Bronchial epithelial cell (primary cell): ENCODE measurements around the gene E4F1. TPM values are rescaled to one million over a fixed set of nuclear protein-coding genes. Genes with fewer than 3 reads are reported as not detected.

ENCODE experiments used
- DNase-seq: peaks from one replicate; pipeline ENCODE4 v3.0.0-alpha.2; 2010; ENCODE audit warnings: low read depth
- FAIRE-seq: peaks from 2 replicates; lab custom pipeline; 2011; peaks lifted over from hg19 to GRCh38; lab: Jason Lieb, UNC
- H3K27me3 ChIP-seq: 2 replicates; pipeline ENCODE4 v1.5.1; 2011; ENCODE audit warnings: low read length; ENCODE audit not compliant: control insufficient read depth, insufficient read depth
- H3K36me3 ChIP-seq: 2 replicates; pipeline ENCODE4 v1.5.1; 2011; ENCODE audit warnings: low read length; ENCODE audit not compliant: control insufficient read depth, insufficient read depth
- H3K4me3 ChIP-seq: 2 replicates; pipeline ENCODE4 v1.5.1; 2011; ENCODE audit warnings: mild to moderate bottlenecking, low read depth, low read length, control low read depth
- total RNA-seq: library from RNA; depleted of rRNA; stranded (reverse); fragments of >200 nt; gene quantifications from 2 replicates; pipeline ENCODE4 v1.2.1, GENCODE V29; 2014
- TF ChIP-seq, protein P1 (sequence below): IDR thresholded peaks from 2 replicates; pipeline ENCODE4 v1.5.1; 2011; ENCODE audit warnings: mild to moderate bottlenecking, moderate library complexity, low read length, control low read depth, inconsistent platforms; ENCODE audit not compliant: insufficient read depth, severe bottlenecking

The E4F1 gene
- total RNA-seq, 1 donor from 2014 or later = 26.6 TPM

DNA sequence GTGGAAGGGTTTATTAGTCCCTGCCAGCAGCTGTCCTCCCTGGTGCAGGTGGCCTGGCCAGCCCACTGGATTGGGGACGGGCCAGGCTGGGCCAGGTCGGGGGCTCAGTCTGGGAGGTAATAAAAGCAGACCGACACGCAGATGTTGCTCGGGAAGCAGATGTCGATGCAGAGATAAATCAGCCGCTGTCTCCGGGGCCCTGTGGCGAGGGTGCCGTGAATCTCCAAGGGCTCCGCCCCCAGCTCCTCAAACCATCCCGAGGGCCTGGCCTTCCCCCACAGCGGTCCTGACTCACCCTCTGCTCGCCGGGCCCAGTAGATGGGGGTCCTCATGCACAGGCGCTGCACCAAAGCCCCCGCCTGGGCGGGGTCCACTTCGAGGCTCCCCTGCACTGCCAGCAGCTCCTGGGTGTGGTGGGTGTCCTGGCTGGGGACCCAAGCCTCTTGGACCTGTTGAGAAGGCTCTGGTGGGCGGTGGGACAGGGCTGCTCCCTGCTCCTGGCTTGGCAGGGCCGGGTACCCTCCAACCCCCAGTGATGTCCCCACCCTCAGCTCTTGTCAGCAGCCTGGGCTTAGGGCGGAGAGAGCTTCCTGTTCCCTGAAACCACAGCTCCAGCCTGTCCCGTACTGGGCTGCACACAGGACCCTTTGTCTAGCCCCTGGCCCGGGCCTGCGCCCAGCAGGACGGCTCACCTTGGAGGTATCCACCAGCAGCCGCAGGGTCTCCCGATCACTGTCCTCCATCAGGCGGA, 14.0 kb upstream of the E4F1 start:
- Histone ChIP-seq H3K27me3 (no peaks in the 10 kb centered on the region), H3K36me3 (peaks cover 18% of the 10 kb centered on the region), H3K4me3 (no peak overlapping the region)
- no peak for FAIRE-seq
- TF ChIP-seq, protein P1, sequence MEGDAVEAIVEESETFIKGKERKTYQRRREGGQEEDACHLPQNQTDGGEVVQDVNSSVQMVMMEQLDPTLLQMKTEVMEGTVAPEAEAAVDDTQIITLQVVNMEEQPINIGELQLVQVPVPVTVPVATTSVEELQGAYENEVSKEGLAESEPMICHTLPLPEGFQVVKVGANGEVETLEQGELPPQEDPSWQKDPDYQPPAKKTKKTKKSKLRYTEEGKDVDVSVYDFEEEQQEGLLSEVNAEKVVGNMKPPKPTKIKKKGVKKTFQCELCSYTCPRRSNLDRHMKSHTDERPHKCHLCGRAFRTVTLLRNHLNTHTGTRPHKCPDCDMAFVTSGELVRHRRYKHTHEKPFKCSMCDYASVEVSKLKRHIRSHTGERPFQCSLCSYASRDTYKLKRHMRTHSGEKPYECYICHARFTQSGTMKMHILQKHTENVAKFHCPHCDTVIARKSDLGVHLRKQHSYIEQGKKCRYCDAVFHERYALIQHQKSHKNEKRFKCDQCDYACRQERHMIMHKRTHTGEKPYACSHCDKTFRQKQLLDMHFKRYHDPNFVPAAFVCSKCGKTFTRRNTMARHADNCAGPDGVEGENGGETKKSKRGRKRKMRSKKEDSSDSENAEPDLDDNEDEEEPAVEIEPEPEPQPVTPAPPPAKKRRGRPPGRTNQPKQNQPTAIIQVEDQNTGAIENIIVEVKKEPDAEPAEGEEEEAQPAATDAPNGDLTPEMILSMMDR = no peak
- DNase-seq = no peak

DNA sequence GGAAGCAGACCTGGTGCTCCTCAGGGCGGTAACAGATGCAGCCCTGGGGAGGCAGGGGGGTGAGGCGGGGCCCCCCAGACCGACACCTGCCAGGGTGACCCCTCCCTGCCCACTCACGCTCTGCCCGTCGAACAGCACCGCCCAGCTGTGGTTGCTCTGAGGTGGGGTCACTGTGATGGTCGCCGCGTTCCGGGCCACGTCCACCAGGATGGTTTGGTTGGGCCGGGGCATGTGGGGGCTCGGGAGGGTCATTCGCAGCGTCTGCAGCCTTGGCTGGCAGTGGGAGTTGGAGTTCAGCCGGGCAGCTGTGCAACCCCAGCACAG, 13.4 kb upstream of the E4F1 start:
- H3K4me3 ChIP-seq = no peak overlapping the region
- TF ChIP-seq, protein P1 = no peak
- FAIRE-seq (no peak), DNase-seq (no peak)
- no peaks in the 10 kb centered on the region for H3K27me3 ChIP-seq
- H3K36me3 ChIP-seq = peaks cover 18% of the 10 kb centered on the region

DNA sequence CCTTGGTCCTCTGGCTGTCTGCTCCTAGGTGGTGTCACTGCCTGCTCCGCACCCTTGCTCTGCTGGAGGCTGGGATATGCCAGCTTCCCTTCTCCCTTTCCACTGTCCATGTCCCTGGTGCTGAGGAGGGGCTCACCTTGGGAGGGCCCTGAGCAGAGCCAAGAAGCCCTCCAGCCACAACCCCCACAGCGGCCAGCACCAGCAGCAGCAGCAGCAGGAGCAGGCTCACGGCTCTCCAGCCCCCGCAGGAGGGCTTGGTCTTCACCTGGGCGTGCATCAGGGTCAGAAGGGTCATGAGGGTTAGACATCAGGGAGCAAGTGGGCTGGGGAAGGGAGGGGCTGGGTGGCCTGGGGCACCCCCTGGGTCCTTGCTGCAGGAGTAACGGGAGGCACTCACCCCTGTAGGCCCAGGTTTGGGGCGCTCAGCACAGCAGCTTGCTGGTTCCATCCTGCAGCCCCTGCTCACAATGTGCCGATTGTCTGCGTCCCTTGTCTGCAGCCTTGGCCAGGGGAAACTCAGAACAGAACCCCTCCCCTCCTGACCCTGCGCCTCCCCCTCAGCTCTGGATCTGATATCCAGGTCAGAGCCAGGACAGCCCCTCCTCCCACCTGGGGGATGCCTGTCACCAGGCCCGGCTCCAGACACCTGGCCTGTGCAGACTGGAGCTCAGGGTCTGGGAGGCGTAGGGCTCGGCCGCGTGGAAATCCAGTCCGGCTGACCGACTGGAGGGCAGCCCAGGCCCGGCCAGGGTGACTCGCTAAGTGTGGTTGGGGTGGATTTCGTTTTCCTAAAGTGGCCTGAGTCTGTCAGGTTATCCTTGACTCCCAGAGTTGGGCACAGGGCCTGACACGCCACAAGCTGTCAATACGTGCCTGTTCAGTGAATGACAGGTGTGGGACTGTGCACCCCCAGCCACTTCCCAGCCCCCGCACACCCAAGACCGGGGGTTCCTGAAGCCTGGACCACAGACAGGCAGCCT, 12.7 kb upstream of the E4F1 start, which contains the start of gene BRICD5:
TSS of gene BRICD5 (minus strand) at position 478 of the 980 bp plus-strand sequence. CDS start at position 448, 30 bp downstream.
- DNase-seq (no peak), FAIRE-seq (no peak)
- H3K27me3 ChIP-seq = no peaks in the 10 kb centered on the region
- H3K36me3 ChIP-seq = peaks cover 18% of the 10 kb centered on the region
- TF ChIP-seq, protein P1 = no peak
- no peak within 1 kb of the TSS for H3K4me3 ChIP-seq

DNA sequence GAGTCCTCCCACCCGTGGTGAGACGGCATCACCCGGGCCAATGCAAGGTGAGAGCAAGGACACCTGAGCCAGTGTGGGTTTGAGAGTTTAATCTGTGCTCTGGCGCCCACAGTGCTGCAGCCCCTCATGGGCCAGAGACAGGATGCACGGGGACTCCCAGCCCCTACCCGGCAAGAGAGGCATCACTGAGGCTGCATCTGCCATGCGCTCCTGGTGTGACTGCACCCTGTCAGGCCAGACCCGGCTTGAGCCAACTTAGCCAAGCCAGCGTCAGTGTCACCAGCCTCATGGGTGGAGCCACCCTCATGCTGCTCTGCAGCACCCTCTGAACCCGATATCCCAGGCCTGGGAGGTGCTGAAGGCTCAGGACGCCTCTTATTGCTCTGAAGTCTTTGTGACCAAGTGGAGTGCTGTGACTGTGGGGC, 11.5 kb upstream of the E4F1 start:
- TF ChIP-seq, protein P1 = no peak
- Histone ChIP-seq H3K4me3 (no peak overlapping the region), H3K27me3 (no peaks in the 10 kb centered on the region), H3K36me3 (peaks cover 18% of the 10 kb centered on the region)
- FAIRE-seq = no peak
- no peak for DNase-seq

DNA sequence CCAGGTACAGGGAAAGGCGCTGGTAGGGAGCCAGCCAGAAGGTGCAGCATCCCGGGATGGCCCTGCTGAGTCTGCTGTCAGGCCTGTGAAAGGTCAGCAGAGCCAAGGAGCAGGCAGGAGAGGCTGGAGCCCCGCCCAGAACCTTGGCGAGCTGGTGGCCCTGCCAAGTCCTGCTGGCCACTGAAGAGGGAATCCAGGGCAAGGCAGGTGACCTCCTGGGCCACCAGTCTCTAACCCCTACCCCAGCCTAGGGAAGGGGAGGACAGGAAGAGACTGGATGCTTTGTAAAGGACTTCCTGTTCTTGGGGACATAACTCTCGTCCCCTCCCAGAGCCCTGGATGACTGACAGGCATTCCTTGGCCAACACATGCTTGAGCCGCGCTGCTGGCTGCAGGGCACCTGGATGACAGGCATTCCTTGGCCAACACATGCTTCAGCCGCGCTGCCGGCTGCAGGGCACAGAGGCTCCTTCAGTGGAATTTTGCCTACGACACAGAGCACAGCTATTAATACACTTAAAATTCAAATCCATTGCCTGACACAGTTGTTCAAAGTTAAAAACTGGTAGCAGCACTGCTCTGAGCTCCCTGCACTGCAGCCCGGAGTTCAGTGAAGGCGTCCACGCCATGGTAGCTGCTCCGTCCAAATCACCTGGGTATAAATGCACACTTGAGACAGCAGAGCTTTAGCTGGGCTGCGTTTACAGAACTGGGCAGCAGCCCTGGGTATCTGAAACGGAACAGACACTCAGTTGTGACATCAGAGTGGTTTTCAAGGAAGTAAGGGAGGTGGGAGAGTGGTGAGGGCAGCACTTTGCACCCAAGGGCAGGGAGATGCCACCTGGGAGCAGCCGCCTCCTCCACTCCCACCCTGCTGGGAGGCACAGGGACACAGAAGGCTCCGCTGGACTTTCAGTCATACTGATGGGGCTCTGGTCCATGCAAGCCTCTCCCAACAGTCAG, 10.7 kb upstream of the E4F1 start:
- peaks cover 14% of the 10 kb centered on the region for H3K36me3 ChIP-seq
- TF ChIP-seq, protein P1 = no peak
- DNase-seq (peak; percentile 22), FAIRE-seq (no peak)
- peak overlapping the region; percentile 65 for H3K4me3 ChIP-seq
- no peaks in the 10 kb centered on the region for H3K27me3 ChIP-seq
